HUES48 (cell line): Measurements from ENCODE around the gene RAPGEF4.

Experiments
- H3K27ac ChIP-seq: one replicate; pipeline ENCODE4 v1.7.0; 2013; ENCODE audit warnings: low read depth, low read length, inconsistent platforms
- H3K27me3 ChIP-seq: 2 replicates; pipeline ENCODE4 v1.6.1; 2013; ENCODE audit warnings: mild to moderate bottlenecking, low read length; ENCODE audit not compliant: control insufficient read depth, insufficient read depth
- H3K36me3 ChIP-seq: 2 replicates; pipeline ENCODE4 v1.6.1; 2013; ENCODE audit warnings: low read length; ENCODE audit not compliant: control insufficient read depth, insufficient read depth
- H3K4me1 ChIP-seq: 2 replicates; pipeline ENCODE4 v1.6.1; 2013; ENCODE audit warnings: mild to moderate bottlenecking, low read length; ENCODE audit not compliant: control insufficient read depth, insufficient read depth
- H3K4me3 ChIP-seq: 2 replicates; pipeline ENCODE4 v1.5.1; 2013; ENCODE audit warnings: mild to moderate bottlenecking, low read depth, low read length
- H3K9ac ChIP-seq: 2 replicates; pipeline ENCODE4 v1.6.1; 2013; ENCODE audit warnings: mild to moderate bottlenecking, low read depth, low read length, moderate library complexity
- H3K9me3 ChIP-seq: 2 replicates; pipeline ENCODE4 v1.6.1; 2013; ENCODE audit warnings: low read length; ENCODE audit not compliant: control insufficient read depth, insufficient read depth

The RAPGEF4 gene

GRCh38 chr2:172709566-172710291 lies 25.9 kb upstream of the RAPGEF4 start:
- Histone ChIP-seq H3K36me3 (no peaks in the 10 kb centered on the region), H3K27ac (no peak overlapping the region), H3K4me1 (no peaks in the 10 kb centered on the region), H3K9me3 (no peaks in the 10 kb centered on the region), H3K4me3 (no peak overlapping the region), H3K9ac (no peak overlapping the region), H3K27me3 (no peaks in the 10 kb centered on the region)

DNA sequence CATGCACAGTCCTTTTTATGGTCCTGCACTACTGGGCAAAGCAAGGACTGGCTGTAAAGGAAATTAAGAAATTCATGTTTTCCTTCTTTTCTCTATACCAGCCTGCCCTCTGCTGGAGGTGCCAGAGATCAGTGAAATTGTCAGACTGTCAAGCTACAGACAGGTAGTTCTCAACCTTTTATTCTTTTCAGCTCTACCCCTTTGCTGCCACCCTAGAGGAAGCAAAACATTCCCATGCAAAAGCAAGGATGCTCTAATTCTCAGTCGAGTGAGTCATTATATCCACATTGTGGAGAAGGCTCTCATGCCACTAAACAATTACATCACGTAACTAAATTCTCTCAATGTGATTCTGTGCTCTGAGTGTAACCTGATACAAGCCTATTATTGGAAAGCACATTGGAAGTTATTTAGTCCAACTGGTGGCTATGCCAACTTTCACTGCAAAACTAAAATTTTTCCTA lies 25.0 kb upstream of the RAPGEF4 start:
- Histone ChIP-seq H3K27me3 (no peaks in the 10 kb centered on the region), H3K4me1 (no peaks in the 10 kb centered on the region), H3K9me3 (no peaks in the 10 kb centered on the region), H3K27ac (no peak overlapping the region), H3K9ac (no peak overlapping the region), H3K4me3 (no peak overlapping the region), H3K36me3 (no peaks in the 10 kb centered on the region)

DNA sequence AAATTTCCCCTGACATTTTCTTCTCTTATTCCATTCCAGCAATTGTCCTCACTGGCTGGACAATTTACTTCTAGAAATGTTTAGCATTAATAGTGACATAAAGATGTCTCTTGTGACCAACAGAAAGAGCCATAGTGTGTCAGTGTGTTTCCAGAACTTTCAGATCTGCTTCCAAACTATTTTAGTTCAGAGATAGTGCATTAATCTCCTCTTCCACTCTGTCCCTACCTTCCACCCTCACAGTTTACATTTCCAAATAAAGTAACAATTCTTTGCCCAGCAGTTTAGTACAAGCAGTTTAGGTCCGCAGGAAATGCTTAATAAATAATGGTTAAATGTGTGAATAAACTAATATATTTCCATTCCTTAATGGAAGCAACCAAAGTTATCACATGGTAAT lies 24.5 kb upstream of the RAPGEF4 start:
- Histone ChIP-seq H3K9me3 (no peaks in the 10 kb centered on the region), H3K4me1 (no peaks in the 10 kb centered on the region), H3K36me3 (no peaks in the 10 kb centered on the region), H3K9ac (no peak overlapping the region), H3K27me3 (no peaks in the 10 kb centered on the region), H3K4me3 (no peak overlapping the region), H3K27ac (no peak overlapping the region)

GRCh38 chr2:172712251-172712650 lies 23.4 kb upstream of the RAPGEF4 start:
- Histone ChIP-seq H3K4me1 (no peaks in the 10 kb centered on the region), H3K4me3 (no peak overlapping the region), H3K27me3 (no peaks in the 10 kb centered on the region), H3K9ac (no peak overlapping the region), H3K36me3 (no peaks in the 10 kb centered on the region), H3K27ac (no peak overlapping the region), H3K9me3 (no peaks in the 10 kb centered on the region)

- Histone ChIP-seq H3K9ac (no peak overlapping the region), H3K9me3 (no peaks in the 10 kb centered on the region), H3K4me3 (no peak overlapping the region)
These were observed 22.2 kb upstream of the RAPGEF4 start for GRCh38 chr2:172713365-172713875.

GRCh38 chr2:172722481-172722880 lies 13.2 kb upstream of the RAPGEF4 start:
- H3K27ac ChIP-seq: no peak overlapping the region
- H3K9ac ChIP-seq: no peak overlapping the region
- H3K36me3 ChIP-seq: no peaks in the 10 kb centered on the region
- no peaks in the 10 kb centered on the region for H3K27me3 ChIP-seq
- no peaks in the 10 kb centered on the region for H3K9me3 ChIP-seq
- H3K4me3 ChIP-seq: no peak overlapping the region
- H3K4me1 ChIP-seq: peaks cover 3% of the 10 kb centered on the region; the same call in 1 of the 2 replicates

More at GRCh38 chr2:172713365-172713875, 22.2 kb upstream of the RAPGEF4 start:
- H3K36me3 ChIP-seq: no peaks in the 10 kb centered on the region
- no peaks in the 10 kb centered on the region for H3K4me1 ChIP-seq
- H3K27me3 ChIP-seq: no peaks in the 10 kb centered on the region
- H3K27ac ChIP-seq: no peak overlapping the region

GRCh38 chr2:172723286-172723685 lies 12.4 kb upstream of the RAPGEF4 start:
- Histone ChIP-seq H3K27me3 (no peaks in the 10 kb centered on the region), H3K4me3 (no peak overlapping the region), H3K9ac (no peak overlapping the region), H3K27ac (no peak overlapping the region), H3K4me1 (peaks cover 3% of the 10 kb centered on the region; the same call in 1 of the 2 replicates), H3K9me3 (no peaks in the 10 kb centered on the region), H3K36me3 (no peaks in the 10 kb centered on the region)

DNA sequence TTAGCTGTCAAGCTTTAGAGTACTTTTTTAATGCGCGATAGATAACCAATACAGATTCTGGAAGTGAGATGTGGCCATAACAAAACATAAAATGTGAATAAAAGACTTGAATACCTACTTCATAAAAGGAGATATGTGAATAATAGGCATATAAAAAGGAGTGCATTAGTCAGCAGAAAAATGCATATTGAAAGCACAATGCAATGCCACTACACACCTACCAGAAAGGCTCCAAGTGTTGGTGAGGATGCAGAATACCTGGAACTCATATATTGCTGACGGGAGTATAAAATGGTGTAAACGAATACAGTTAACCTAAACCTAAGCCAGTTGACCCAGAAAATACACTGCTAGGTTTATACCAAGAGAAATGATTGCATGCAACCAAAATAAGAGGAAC lies 10.9 kb upstream of the RAPGEF4 start:
- Histone ChIP-seq H3K9me3 (no peaks in the 10 kb centered on the region), H3K36me3 (no peaks in the 10 kb centered on the region), H3K9ac (no peak overlapping the region), H3K27ac (no peak overlapping the region), H3K4me1 (peaks cover 3% of the 10 kb centered on the region; the same call in 1 of the 2 replicates), H3K4me3 (no peak overlapping the region), H3K27me3 (no peaks in the 10 kb centered on the region)

GRCh38 chr2:172725284-172725683 lies 10.4 kb upstream of the RAPGEF4 start:
- Histone ChIP-seq H3K36me3 (no peaks in the 10 kb centered on the region), H3K9ac (no peak overlapping the region), H3K27me3 (no peaks in the 10 kb centered on the region), H3K4me3 (no peak overlapping the region), H3K9me3 (no peaks in the 10 kb centered on the region), H3K27ac (no peak overlapping the region), H3K4me1 (peaks cover 3% of the 10 kb centered on the region; the same call in 1 of the 2 replicates)

- no peaks in the 10 kb centered on the region for H3K9me3 ChIP-seq
- H3K4me1 ChIP-seq: peaks cover 3% of the 10 kb centered on the region; the same call in 1 of the 2 replicates
- H3K27me3 ChIP-seq: no peaks in the 10 kb centered on the region
- no peak overlapping the region for H3K27ac ChIP-seq
- no peak overlapping the region for H3K9ac ChIP-seq
- H3K36me3 ChIP-seq: no peaks in the 10 kb centered on the region
- no peak overlapping the region for H3K4me3 ChIP-seq
These were observed 9.9 kb upstream of the RAPGEF4 start for GRCh38 chr2:172725746-172726145.

DNA sequence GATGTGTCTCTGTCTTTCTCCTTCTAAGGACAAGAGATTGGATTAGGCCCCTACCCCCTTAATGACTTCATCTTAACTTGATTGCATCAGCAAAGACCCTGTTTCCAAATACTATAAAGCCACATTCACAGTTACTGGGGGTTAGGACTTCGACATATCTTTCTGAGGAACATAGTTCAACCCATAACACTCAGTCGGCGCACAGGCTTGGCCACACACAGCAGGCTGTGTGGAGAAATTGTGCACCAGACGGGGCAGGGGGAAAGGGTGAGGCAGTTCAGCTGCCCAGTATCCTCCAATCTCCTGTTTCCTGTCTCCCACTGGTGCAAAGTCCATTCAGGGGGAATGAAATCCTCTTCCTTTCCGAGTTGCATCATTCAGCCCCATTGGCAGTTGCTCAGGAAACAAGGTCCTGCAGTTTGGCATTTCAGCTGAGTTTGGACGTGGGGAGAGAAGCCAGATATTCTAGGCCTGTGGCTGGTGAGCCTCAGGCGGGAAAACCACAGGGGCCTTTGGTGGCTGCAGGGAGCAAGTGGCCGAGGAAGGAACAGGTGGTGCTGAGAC lies 9.4 kb upstream of the RAPGEF4 start:
- H3K9ac ChIP-seq: no peak overlapping the region
- no peak overlapping the region for H3K4me3 ChIP-seq

More for the DNA sequence above, 9.4 kb upstream of the RAPGEF4 start:
- Histone ChIP-seq H3K4me1 (peaks cover 3% of the 10 kb centered on the region; the same call in 1 of the 2 replicates), H3K27ac (no peak overlapping the region), H3K9me3 (no peaks in the 10 kb centered on the region), H3K27me3 (no peaks in the 10 kb centered on the region), H3K36me3 (no peaks in the 10 kb centered on the region)
